GM12801 (cell line): ENCODE data around the gene PTK6.

Source experiments
- TF ChIP-seq, protein P1 (sequence below): IDR thresholded peaks from one replicate; pipeline ENCODE4 v1.5.1; 2011; ENCODE audit warnings: control low read depth; ENCODE audit not compliant: insufficient read length; ENCODE audit errors: extremely low read depth

Gene PTK6

DNA sequence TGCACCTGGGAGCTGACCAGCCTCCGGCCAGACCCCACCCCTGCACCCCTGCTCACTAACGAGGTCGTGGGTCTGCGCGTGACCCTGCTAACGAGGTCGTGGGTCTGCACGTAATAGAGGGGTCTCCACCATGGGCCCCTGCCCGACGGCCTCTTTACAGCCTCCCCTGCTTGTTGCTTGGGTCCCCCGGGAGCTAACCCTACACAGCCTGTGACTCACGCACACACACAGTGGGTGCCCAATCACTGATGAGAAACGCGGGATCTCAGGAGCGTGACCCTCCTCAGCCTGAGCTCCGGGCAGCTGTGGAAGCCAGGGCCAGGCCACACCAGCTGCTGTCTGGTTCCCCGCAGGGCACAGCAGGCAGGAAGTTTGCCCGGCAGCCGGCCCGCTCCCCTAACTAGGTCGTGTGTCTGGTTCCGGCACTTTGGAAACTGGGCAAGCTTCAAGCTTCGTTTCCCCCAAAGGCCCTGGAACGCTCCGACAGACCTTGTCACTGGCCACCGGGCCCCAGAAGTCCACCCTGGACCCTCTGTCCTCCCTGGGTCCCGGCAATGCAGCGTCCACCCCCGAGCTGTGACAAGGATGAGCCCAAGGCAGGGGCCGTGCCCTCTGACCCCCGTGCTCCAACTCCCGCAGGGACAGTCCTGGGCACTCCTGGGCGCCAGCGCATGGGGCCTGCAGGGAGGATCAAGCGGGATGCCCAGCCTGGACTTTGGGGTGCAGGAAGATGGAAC, 767 bp downstream of the PTK6 start:
- TF ChIP-seq, protein P1, sequence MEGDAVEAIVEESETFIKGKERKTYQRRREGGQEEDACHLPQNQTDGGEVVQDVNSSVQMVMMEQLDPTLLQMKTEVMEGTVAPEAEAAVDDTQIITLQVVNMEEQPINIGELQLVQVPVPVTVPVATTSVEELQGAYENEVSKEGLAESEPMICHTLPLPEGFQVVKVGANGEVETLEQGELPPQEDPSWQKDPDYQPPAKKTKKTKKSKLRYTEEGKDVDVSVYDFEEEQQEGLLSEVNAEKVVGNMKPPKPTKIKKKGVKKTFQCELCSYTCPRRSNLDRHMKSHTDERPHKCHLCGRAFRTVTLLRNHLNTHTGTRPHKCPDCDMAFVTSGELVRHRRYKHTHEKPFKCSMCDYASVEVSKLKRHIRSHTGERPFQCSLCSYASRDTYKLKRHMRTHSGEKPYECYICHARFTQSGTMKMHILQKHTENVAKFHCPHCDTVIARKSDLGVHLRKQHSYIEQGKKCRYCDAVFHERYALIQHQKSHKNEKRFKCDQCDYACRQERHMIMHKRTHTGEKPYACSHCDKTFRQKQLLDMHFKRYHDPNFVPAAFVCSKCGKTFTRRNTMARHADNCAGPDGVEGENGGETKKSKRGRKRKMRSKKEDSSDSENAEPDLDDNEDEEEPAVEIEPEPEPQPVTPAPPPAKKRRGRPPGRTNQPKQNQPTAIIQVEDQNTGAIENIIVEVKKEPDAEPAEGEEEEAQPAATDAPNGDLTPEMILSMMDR: no peak

DNA sequence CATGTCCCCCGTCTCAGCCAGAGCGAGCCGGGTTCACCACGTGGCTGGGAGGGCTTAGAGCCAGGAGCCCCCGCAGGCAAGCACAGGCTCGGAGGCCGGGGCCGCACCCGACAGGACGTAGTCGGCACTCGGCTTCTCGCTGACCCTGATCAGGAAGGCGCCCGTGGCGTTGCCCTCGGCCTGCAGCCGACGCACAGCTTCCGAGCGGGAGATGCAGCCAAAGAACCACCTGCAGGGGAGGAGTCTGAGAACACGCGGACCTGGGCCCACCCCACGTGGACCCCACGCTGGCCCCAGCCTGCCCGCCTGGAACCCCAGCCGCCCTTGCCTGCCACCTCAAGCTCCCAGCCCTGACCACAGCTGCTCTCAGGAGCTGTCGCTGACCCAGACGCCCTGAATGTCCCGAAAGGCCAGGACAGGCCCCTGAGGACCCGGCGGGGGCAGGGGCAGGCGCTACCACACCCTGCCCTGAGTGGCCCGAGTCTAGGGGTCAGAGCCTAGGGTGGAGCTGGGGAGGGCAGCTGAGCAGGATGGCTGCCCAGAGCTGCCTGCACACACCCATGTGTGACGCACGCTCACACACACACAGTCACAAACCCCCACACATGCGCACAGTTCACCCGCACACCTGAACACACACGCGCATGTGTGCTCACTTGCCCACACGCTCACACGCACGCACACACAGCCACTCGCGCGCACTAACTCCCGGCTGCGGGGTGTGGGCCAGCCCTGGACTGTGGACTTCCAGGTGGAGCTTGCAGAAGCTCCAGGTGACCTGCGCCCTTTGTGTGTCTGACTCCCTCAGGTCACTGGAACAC, 2.1 kb downstream of the PTK6 start:
- TF ChIP-seq, protein P1: no peak

- TF ChIP-seq, protein P1: no peak
Measured at GRCh38 chr20:63534427-63534830, 2.7 kb downstream of the PTK6 start.

DNA sequence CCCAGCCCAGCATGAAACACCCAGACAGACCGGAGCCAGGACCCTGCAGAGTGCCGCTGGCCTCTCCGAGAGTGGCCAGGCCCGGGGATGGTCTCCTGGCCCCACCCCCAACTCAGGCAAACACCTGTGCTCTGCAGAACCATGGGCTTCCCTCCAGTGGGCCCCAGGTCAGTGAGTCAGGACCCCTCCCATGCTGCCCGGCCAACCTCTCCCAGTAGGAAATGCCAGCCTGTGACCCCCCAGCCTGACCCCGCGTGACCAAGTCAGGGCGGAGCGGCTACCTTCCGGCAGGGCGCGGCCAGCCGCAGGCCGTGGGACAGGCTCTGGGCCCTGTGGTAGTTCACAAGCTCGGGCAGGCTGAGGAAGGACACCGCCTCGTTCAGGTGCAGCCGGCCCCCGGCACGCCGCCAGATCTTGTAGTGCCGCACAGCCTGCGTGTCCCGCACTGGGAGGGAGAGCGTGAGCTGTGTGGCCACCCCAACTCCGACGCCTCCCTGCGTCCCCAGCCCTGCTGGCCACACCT, 3.2 kb downstream of the PTK6 start:
- TF ChIP-seq, protein P1: no peak

- TF ChIP-seq, protein P1: no peak
Measured at GRCh38 chr20:63533388-63533787, 3.8 kb downstream of the PTK6 start.

DNA sequence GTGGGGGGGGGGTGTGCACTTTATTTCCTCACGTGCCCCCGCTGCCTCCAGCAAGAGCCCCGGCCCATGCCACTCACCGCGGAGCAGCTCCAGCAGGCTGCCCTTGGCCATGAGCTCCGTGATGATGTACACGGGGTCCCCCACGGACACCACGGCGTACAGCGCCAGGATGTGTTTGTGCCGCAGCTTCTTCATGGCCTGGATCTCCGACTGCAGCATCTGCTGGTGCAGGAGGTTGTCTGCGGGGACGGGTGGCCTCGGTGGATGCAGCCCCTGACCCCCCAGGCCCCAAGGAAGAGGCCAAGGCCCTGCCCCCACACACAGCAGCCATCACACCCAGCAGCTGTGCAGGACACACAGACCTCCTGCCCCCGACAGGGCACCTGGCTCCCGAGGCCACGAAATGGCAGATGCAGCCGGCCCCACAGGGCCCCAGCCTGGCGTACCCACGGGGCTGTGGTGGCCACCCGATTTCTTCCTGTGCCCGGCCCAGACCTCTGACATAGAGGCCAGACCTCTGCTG, 4.7 kb downstream of the PTK6 start:
- TF ChIP-seq, protein P1: no peak
